NCI-H1436 (cell line): ENCODE measurements around the gene GJD4.

Experiments used
- DNase-seq: peaks from one replicate; lab custom pipeline; 2025; lab: John Stamatoyannopoulos, UW

GJD4 gene

DNA sequence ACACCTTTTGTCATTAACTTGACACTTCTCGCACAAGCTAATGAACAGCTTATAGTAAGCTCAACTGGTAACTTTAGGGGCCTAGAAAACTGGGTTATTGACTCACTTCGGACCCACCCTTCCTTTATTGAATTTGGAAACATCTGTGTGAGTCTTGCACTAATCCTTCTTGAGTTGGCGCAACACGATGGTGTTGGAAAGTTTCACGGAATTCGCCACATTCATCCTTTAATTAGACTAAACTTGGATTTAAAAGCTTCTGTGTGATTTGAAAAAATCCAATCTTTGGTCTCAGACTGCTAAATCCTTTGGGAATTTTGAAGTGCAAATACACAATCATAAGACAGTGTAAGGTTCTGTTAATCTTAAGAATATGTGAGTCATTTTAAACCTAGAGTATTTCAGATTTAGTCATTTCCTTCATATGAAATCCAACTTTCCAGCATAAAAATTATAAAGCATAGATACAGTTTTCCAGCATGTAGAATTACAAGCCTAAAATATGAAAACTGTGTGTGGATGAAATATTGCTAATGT lies 21.9 kb downstream of the GJD4 start:
- no peak for DNase-seq

DNA sequence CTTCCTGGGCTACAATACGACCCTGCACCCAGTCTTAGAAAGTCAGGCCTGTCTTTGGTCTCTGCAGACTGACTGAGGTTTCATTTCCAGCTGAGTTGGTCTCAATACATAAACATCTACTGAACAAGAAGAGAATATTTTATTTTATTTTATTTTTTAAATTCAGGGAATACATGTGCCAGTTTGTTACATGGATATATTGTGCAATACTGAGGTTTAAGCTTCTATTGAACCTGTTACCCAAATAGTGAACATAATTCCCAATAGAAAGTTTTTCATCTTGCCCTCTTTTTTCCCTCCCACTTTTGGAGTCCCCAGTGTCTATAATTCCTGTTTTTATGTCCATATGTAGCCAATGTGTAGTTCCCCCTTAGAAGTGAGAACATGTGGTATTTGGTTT lies 26.3 kb downstream of the GJD4 start:
- DNase-seq, result no peak

DNA sequence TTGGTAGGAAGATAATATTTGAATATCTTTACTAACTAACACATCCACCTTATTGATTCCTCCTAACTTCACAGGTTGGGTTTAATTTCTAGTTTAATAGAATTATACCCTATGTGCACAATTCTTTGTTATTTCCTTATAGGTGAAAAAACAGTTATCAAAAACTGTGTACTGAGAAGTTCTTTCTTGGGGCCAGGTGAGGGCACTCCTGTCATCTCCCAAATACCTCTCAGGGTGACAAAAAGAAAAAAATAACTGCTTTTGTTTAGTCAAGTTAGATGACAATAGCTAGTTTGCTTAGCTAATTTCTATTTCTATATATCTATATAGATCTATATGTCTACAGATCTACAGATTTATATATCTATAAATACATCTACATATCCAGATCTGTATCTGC lies 26.9 kb downstream of the GJD4 start:
- no peak for DNase-seq

DNA sequence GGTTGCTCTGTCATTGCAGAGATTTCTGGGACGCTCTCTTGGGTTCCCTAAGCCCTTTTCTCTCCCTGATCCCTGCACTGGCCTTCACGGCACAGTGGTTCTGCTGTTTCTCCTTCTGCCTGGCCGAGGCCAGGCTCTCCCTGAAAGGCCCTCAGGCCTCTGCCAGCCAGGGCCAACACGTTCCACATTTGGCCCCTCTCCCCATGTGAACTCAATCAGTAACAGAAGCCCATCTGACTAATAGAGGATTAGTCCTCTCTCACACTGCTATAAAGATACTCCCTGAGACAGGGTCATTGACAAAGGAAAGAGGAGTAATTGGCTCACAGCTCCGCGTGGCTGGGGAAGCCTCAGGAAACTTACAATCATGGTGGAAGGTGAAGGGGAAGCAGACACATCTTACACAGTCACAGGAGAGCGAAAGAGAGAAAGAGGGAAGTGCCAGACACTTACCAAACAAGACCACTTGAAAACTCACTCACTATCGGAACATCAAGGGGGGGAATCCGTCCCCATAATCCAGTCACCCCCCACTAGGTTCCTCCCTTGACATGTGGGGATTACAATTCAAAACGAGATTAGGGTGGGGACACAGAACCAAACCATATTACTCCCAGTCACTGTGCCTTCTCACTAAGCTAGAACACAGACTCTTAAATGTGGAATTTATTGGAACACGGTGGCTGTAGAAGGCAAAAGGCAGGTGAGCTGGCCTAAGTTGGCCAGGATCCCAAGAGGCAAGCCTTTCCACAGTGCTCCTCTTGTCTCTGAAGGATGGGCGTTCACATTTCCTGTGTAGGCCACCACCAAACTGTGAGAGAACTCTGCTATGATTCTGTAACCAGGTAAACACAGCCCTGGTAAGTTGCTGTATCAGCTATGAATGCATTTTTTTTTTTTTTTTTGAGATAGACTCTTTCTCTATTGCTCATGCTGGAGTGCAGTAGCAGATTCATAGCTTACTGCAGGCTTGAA lies 28.2 kb downstream of the GJD4 start:
- no peak for DNase-seq

DNA sequence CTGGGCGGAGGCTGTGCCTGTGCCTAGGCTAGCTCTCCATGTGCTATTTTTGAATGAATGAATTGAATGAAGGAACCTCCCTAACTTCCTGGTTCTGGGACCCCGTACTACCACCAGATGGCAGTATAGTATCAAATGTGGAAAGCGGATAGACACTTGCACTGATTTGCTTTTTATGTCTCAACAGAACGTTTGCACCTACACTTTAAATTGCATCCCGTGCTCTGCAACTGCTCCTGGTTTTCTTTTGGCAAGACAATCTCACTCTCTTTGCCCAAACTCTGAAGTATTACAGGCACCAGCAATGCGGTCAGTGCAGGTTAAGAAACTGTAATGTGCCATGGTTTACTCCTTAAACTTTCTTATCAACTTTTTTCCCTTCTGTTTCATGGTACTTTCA lies 30.4 kb downstream of the GJD4 start:
- DNase-seq, result peak; percentile 57

DNA sequence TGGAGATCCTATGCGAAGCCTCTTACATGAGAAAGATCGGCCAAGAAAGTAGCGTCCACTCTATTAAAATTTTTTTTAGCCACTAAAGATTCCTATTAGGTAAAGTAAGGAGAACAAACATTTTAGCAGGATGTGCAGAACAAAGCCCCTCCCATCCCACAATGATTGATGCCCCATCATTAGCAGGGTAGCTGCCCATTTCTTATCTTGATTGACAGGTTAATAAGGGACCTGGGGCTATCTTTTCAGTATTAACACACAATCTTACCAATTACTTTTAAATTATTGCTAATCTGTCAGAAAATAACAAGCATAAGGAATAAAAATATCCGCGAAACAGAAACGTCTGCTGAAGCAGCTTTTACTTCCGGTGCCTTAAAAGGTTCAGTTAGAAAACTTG lies 31.8 kb downstream of the GJD4 start:
- no peak for DNase-seq

DNA sequence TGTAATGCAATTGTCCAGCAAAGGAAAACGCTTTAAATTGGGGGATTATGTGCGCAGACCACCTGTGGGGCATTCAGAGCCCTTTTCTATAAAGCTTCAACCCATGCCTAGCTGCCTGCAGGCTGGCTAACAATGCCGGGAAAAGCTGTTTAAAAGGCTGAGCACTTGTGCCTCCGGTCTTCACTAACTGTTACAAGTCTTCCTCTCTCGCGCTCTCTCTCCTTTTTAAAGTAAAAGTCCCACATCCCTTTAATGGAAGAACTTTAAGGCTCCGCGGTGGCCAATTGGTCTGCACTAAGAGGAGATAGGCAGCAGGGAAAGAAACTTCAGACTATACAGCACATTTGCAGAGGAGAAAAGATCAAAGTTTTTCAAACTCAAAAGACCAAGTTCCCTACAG lies 32.3 kb downstream of the GJD4 start:
- DNase-seq, result no peak

DNA sequence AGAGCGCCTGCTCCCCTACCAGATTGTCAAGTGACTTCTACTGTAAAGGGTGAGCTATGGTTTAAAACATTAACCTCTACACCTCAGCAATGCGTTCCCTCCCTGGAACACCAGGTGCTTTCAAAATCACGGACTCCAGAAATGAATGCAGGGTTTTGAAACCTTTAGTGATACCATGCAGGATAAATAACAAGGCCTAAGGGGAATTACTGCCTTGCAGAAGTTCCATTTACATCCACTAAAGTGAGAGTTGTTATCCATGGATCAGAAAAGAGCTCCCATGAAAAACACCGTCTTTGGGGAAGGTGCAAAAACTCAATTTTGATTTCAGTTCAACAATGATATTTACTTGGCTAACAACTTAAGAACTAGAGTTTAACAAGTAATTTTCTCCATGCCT lies 33.0 kb downstream of the GJD4 start:
- no peak for DNase-seq

DNA sequence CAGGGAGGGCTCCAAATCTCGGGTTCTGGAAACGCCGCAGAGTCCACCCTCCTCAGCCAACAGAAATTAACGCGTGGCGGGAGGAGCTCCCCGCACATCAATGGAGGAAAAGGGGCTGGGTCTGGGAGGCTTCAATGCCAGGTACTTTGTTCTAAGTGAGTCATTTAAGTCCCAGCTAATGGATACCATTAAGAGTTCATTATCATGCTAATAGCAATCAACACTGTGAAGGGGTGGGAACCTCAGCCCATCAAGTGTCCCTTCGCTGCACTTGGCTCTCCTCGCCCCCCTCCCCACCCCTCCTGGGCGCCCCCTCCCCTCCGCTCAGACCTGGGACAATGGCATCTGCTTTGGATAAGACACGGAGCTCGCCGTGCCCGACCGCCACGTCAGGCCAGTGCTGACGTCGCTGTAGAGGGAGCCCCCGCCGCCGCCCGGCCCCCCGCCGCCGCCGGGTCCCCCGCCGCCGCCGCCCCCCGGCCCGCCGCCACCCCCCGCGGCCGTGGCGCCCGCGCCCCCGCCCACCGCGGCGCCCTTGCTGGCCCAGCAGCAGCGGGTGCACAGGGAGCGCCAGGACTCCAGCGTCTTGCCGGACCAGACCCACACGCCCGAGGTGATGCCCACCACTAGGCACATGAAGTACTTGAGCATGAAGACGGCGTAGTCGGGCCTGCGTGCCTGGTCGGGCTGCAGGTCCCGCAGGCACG lies 34.0 kb downstream of the GJD4 start:
- no peak for DNase-seq

DNA sequence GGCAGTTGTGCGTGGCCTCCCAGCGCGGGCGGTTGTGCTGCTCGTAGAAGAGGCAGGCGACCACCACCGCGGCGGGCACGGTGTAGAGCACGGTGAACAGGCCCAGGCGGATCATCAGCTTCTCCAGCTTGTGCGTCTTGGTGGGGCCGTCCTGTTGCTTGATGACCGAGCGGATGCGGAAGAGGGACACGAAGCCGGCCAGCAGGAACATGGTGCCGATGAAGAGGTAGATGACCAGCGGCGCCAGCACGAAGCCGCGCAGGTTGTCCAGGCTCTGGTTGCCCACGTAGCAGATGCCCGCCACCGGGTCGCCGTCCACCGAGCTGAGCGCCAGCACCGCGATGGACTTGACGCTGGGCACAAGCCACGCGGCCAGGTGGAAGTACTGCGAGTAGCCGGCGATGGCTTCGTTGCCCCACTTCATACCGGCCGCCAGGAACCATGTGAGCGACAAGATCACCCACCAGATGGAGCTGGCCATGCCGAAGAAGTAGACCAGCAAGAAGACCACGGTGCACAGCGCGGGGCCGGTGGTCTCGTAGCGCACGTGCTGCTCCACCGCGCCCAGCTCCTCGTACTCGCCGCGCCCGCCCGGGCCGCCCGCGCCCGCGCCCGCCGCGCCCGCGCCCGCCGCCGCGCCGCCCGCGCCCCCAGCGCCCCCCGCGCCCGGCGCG lies 34.7 kb downstream of the GJD4 start:
- DNase-seq, result no peak

DNA sequence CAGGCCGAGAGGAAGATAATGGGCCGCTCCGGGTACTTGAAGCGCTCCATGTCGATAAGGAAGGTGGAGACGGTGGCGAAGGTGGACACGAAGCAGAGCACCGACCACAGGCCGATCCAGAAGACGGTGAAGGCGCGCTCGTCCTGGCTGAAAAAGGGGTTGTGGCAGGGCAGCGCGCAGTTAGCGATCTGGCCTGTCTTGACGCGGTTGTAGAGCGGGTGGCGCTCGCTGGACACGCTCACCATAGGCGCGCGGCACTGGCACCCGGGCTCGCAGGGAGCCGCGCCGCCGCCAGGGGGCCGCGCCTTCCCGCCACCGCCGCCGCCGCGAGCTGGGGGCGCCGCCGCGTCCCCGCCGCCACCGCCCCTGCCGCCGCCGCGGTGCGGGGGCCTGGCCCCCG lies 35.3 kb downstream of the GJD4 start:
- DNase-seq, result peak; percentile 25

DNA sequence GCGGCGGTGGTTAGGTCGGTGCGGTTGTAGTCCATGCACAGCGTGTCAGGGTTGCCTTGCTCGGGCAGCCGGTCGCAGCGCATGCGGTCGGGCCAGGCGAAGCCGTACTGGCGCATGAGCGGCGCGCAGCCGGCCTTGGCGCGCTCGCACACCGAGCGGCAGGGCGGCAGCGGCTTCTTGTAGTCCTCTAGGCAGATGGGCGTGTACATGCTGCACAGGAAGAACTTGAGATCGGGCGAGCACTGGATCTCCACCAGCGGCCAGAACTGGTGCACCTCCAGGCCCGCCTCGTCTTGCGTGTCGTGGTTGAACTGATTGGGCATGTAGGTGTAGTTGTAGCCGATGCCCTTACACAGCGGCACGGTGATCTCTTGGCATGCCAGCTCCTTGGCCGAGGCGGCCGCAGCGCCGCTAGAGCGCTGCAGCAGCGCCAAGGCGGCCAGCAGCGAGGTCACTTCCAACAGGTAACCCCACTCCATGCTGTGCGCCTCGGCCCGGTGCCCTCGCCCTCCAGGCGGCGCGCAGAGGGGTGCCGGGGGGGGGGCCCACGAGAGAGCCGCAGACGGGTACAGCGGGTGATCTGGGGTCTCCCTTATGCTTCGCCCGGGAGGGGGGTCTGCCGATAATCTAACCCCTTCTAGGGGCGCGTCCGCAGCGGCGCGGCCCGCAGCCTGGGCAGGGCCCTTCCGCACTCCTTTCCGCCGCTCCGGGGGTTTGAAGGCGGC lies 36.0 kb downstream of the GJD4 start:
- DNase-seq, result peak; percentile 77

DNA sequence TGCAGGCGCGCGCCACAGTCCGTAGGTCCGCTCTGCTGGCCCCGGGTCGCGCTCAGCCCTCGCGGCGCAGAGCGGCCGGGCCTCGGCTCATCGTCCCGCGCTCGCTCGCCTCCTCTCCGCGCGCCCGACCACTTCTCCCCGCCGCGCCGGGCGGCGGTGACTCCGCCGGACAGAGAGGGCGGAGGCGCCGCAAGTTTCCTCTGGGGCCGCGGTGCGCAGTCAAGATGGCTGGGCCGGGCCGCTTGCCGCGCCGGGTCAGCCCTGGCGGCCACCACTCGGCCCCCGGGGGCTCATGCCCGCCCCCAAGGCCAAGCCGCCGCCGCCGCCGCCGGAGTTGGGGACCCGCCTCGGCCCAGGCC lies 36.5 kb downstream of the GJD4 start:
- peak; percentile 21 for DNase-seq

DNA sequence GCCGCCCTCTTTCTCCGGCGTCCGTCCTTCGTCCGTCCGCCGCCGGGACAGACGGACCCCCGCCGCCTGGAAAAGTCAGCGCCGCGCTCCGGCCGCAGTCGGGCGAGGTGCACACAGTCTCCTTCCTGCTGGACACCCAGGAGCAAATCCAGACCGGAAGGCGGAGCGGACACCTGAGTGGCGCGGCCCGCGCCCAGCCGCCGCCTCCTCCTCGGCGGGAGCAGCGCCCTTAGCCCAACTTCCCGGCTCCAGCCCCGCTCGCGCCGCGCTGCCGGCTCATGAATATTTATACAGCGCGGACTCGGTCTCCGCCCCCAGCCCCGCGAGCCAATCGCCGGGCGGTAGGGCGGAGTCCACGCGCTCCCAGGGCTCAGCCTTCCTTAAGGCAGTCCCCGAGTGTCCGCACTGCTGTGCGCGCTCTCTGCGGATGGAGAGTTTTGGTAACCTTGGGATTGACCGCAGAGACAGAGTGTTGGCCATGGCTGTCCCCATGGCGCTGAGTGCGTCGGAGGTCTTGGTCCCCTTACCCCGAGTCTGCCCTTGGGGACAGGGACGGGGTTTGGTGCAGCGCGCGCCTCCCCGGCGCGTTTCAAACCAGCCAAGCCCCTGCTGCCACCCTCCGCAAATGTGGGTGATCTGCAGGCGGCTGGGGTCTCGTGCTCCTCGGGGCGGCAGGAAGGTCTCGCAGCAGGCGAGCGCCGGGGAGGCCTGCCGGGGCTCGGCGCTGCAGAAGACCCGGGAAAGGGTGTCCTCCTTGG lies 37.1 kb downstream of the GJD4 start, which contains the start of gene FZD8:
Gene FZD8, minus strand, starts transcription at position 262 of the 758 bp plus-strand sequence. CDS start 867 bp downstream, outside the sequence.
- peak; percentile 88 for DNase-seq

DNA sequence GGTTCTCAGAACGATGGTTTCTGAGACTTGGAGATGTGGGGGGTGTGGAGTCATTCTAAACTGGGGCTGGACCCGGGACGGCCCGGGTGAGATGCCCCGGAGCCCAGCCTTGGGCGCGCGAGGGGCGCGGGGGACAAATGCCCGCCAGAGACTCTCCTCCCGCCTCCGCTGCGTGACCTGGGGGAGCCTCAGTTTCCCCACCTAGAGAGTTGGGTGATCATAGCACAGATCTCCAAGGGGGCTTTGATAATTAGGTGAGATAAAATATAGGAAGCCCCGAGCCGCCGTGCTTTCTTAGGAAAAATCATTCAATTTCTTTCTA lies 37.6 kb downstream of the GJD4 start:
- no peak for DNase-seq

DNA sequence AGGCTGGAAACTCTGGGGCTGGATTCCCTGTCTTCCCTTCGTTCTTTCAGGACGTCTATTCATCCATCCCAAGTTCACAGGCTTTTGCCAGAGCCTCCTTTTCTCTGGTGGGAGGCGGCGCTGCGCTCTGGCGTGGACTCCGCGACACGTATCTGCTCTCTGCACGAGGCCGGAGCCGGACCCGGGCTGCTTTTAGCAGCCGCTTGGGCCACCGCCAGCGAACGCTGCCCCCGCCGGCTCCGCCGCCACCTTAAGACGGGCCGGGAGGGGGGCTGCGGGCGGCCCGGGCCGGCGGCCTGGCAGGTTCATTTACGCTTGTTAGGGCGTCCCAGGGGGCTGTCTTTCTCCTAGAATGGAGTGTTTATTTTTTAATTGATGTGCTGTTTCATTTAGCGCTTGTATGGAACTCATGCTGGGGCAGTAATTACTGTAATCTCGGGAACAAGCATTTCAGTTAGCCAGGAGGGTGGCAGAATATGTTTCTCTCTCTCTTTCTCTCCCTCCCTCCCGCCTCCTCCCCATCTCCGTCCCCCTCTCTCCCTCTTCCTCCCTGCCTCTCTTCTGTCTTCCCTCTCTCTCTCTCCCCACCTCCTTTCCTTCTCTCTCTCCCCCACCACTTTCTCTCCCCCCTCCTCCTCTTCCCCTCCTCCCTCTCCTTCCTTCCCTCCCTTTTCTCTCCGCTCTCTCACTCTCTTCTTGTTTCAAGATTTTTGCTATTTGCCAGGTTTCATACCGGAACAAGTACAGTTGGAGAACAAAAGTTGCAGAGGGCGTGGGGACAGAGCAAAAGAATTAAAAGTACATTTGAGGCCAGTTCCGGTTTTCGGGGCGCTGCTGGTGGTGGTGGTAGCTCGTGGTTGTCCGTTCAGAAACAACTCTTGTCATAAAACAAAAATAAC lies 38.3 kb downstream of the GJD4 start:
- peak; percentile 73 for DNase-seq

DNA sequence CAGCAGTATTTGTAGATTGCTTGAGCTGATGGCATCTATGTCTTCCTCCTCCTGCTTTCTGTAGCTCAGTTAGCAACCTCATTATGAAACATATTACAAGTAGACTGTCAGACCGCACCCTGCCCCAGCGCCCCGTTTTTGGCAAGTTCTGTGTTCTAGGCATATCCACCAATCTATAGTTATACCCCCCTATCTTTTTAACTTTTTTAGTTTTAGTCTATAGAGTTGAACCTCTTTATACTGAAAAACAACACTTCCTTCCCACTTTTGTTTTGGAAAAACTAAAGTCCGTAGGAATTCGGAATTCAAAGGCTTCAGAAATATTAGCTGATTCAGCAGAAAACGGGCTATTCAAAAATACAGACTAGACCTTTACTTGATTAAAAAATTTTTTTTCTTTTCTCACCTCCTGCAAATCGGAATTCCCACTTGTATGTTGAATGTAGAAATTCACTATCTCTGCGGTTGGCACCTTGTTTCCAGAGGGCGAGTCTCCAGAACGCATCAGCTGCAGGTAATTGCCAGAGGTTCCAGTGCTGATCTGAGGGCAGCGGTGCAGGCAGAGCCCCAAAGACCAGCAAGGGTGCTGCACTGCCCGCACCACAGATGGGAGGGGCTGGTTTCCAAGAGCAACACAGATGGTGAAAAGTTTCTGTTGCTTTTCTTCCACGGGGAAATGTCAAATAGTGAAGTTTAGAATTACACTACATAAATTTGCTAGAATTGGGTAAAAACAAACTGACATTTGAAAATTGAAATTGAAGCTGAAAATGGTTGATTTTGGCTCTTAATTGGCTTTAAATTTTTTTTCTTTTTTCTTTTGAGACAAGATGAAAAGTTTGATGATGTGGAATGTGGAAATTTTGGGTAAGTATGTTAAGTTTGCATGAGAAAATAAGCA lies 39.2 kb downstream of the GJD4 start:
- DNase-seq, result no peak

DNA sequence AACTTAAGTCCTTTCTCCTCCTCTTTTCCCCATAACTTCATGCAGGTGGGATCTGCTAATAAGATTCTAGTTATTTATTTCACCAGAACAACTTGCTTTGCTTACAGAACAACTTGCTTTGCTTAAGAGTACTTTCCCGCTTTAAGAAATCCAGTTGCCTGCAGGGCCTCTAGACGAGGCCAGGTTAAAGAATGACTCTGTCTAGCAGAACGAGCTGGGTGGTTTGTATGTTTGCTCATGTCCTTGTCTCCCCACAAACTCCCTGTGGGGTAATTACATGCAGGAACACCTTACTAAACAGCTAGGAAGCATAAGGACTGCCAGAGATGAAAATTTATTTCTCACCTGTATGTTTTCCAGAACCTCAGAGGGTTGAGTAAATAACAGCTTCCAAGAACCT lies 45.8 kb downstream of the GJD4 start:
- no peak for DNase-seq

DNA sequence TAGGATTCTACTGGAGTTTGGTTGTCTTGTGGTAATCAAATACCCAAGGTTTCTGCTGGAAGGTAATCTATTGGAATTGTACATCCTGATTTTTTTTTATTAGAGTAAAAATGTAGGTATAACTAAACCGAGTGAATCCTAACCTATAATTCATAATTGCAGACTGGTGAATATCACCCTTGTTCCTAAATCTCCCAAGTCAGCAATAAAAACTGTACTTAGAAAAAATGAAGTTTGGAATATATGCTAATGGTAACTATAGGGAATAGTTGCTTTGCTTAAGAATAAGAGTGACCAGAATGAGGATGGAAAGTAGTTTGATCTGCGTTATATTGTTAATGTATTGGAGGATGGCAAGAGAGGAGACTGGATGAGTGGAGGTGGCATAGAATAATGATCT lies 47.7 kb downstream of the GJD4 start:
- no peak for DNase-seq
